OCI-M2 (cell line): Measurements from ENCODE around the gene EGR1.
"Not testable (repeated sequence)": the region's sequence is repeated elsewhere in the genome, so short reads cannot be mapped to it uniquely, and the experiment has no call there.

Source experiments
- DNase-seq: peaks from one replicate; lab custom pipeline; 2025; ENCODE audit not compliant: unreplicated experiment; lab: John Stamatoyannopoulos, UW

Gene EGR1

DNA sequence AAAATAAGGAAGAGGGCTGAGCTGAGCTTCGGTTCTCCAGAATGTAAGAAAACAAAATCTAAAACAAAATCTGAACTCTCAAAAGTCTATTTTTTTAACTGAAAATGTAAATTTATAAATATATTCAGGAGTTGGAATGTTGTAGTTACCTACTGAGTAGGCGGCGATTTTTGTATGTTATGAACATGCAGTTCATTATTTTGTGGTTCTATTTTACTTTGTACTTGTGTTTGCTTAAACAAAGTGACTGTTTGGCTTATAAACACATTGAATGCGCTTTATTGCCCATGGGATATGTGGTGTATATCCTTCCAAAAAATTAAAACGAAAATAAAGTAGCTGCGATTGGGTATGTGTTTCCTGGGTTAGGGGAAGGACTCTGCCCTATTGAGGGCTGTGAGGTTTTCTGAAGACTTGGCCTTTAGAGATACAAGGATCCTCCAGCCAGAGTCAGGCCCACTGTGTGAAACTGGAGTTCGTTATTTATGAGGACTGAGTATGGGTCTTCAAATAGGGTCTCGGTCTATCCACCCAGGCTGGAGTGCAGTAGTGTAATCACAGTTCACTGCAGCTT is 3.8 kb downstream of the EGR1 start:
- no peak for DNase-seq

DNA sequence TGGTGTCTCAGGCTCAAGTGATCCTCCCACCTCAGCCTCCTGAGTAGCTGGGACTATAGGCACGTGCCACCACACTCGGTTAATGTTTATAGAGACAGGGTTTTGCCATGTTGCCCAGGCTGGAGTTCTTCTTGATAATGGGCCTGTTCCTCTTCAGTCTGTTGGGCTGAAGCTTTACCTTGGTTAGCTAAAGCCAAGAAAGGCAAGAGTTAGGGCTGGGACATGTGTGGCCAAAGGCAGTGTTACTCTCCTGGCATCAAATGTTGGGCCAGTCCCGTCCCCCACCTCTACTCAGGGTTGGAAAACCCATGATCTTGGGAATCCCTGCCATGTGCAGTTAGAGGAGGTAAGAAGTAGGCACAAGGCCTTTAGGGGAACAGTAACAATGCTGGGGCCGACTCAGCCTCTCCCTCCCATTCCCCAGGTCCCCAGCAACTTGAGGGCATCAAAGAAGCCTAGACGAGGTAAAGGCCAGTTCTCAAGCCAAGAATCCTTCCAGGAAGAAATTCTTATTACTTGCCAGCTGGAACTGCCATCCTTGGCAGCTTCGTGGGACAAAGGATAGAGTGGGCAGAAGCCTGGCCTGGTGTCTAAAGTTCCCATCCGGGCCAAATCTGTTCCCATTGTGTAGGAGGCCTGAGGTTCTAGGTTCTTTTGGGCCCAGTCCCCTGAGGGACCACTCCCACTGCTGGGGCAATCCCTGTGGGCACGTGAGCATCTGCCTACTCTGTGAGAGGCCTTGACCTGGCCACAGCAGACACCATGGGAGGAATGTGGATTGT is 4.5 kb downstream of the EGR1 start:
- DNase-seq, result peak; percentile 58

DNA sequence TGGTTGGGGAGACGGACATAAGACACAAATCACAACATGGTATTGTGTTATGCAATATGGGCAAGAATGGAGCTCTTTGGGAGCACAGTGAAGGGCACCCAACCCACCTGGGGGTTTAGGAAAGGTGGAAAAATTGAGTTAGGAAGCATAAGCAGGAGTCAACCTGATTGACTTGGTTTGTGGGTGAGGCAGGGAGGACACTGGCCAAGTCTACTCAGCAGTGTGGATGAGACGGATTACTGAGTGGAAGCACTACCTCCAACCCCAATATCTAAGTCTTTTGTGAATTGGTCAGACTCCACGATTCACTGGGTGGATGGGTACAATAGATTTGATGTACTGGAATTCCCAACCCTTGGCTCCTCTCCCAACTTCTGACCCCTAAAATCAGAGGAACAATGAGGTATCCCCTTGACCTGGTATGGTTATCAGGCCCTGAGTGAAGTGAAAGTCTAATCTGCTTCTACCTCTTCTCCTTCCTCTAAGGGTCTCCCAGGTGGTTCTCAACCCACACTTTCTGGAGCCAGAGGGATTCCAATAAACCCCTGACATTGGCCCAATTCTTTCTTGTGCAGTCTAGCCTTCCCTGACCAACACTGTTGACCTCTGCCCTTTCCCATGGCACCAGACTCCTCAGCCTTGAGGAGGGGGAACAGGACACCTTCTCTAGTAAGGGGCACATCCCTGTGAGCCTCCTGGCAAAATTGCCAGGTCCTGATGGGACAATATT is 5.2 kb downstream of the EGR1 start:
- DNase-seq, result no peak

DNA sequence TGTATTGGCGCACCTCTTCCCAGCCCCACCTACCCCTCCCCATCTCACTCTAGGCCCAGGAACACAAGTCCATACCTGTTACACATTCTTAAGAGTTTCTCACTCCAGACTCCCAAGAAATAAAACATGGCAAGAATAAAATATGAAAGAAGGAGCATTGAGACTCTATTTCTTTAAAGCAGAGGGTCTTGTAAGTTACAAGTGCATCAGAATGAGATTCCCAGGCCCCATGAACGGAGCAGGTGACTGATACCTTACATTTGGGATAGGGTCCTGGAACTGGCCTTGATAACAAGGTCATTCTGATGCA is 5.7 kb downstream of the EGR1 start:
- DNase-seq, result no peak

DNA sequence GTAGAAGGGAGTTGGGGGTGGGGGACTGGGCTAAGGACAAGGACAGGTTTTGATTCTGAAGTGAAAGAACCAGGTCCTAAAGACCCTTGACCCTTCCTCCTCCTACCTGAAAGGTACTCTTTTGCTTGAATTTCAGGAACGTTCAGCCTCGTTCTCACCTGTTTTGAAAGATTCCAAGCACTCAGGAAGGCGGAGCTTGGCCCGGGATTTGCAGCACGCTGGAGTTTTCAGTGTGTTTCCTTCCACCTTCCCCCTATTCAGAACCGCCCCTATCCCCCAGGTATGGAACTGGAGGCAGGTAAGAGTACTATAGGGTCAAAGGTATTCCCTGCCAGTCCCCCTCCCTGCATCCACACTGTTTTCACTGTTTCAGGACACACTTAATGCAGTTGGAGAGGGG is 7.1 kb downstream of the EGR1 start:
- no peak for DNase-seq

DNA sequence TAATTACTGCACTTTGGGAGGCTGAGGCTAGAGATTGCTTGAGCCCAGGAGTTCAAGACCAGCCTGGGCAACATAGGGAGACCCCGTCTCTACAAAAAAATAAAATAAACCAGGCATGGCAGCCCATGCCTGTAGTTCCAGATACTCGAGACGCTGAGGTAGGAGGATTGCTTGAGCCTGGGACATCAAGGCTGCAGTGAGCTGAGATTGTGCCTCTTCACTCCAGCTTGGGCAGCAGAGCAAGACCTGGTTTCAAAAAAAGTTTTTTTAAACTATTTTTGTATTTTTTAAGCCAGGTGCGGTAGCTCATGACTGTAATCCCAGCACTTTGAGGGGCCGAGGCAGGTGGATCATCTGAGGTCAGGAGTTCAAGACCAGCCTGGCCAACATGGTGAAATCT is 7.9 kb downstream of the EGR1 start:
- not testable (repeated sequence) for DNase-seq

DNA sequence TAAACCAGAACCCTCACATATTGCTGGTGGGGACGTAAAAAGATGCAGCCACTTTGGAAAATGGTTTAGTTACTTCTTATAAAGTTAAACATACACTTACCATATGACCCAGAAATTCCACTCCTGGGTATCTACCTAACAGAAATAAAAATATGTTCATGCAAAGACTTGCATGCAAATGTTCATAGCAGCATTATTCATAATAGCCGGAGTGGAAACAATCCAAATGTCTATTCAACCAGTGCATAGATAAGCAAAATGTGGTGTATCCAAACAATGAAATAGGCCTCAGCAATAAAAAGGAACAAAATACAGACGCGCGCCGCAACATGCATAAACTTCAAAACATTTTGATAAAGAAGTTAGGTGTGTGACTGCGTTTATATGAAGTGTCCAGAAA is 11.6 kb downstream of the EGR1 start:
- no peak for DNase-seq

DNA sequence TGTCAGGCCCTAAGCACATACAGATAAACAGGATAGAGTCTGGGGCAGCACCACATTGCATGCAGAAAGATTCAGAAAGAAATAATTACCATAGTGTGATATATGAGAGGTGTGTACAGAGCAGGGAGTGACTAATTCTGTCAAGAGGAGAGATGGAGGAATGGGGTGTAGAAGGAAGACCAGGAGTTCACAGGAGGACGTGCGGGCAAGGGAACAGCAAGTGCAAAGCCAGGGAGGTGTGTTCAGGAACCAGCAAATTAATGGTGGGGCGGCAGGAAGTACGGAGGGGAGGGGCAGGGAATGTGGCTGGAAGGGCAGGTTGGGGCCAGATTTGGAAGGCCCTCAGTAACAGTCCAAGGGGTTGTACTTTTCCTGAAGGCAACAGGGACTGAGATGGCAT is 17.4 kb downstream of the EGR1 start:
- DNase-seq, result no peak

DNA sequence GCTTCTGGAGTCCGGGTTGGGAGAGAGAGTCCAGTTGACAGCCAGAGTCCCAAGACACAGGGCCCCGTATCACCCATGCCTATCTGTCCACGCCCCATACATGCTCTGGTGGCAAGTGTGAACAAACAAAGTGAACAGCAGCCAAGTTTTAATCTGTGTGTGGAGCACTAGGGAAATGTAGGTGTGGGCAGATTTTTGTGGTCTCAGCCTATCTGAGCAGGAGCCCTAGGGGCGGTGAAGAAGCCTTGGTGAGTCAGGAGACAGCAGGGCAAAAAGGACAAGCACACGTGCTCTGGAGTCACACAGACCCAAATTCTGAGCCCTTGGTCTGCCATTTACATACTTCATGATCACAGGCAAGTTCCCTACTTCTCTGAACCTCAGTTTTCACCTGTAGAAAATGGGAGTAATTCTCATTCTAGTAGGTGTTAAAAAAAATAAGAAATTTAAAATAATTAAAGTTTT is 23.2 kb downstream of the EGR1 start:
- no peak for DNase-seq

DNA sequence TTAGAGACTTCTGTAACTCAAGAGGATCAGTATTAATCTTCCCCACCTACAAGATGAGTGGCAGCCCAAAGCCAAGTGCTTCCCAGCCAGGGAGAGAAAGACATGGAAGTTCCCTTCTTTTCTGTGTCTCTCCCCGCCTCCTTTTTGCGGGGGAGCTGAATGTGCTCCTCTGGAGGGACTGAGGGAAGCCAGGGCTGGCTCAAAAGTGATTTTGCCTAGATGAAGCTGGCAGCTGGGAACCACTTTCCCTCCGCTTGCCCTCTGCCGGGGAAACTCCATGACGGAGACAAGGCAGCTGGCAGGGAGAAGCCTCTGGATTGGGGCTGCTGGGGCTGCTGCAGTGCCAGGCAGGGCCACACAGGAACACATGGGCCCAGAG is 24.4 kb downstream of the EGR1 start:
- DNase-seq, result no peak

DNA sequence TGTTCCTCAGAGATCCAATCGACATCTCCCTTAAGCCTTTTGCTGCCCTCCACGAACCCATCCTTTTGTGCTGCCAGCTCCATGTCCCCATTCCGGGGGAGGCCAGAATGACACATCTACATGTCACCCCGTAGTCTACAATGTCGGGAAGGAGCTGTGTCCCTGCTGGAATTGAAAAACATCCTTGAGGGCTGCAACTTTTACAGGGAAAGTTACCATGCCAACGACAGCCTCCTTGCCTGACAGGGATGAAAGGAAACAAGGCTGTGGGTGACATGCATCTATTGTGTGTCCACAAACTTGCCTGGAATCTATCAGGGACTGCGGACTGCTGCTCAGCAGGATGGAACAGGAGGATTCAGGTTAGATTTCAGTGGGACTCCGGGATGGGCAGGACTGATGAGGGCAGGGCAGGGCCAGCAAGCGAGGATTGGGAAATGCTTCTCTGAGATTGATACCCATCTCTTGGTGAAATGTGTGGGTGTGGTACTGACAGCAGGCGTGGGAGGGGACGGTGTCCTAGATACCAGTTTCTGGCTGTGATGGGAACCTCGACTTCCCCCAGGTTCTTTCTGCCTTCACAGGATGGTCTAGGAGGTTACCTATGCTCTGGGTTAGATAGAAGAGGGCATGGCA is 25.5 kb downstream of the EGR1 start:
- no peak for DNase-seq

DNA sequence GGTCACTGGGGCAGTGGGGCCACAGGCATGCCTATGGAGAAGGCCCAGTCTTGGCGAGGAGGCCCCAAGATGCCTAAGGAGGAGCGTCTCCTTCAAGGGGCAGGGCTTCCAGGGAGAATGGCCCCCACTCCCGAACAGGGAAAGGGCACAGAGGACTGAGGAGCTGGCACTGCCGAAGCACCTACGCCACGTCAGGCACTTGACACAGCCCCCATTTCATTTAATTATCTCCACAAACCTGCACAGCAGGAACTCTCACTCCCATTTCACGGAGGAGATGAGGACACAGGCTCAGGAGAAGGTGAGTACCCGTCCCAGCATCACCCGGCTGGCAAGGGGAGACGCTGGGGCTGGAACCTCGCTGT is 26.0 kb downstream of the EGR1 start:
- no peak for DNase-seq

DNA sequence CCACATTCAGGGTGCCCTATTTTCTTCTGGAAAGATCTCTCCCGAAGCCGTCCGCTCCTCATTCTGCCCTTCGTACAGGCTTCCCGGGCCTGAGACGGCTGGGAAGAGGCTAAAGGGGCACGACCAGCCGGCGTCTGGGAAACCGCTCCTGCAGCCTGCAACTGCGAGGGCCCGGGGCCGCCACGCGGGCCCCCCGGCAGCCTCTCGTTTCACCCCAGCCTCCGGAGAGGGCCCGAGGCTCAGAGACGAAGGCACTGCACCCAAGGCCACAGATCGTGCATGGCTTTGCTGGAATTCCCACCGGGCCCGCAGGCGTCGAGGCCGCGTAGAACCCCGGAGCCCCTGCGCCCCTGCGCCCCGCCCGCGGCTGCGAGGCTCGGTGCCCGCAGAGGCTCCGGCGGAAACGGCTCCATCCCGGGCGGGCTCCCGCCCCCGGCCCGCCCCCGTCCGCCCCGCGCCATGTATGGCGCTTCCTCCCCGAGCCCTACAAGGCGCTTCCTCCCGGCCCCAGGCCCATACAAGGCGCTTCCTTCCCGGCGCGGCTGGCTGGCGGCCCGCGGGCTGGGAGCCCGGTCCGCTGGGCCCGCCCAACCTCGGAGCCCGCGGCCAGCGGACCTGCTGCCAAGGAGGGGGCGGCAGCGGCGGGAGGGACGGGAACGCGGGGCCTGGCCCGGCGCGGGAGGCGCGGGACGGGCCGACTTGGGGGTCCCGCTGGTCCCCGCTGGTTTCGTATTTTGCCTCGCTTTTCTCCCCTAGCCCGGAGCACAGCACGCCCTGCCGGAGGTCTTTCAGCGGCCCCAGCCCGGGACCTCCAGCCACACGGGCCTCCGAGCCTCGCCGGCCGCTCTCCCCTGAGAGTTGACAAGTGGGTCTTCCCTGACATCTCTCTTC is 26.6 kb downstream of the EGR1 start:
- no peak for DNase-seq

DNA sequence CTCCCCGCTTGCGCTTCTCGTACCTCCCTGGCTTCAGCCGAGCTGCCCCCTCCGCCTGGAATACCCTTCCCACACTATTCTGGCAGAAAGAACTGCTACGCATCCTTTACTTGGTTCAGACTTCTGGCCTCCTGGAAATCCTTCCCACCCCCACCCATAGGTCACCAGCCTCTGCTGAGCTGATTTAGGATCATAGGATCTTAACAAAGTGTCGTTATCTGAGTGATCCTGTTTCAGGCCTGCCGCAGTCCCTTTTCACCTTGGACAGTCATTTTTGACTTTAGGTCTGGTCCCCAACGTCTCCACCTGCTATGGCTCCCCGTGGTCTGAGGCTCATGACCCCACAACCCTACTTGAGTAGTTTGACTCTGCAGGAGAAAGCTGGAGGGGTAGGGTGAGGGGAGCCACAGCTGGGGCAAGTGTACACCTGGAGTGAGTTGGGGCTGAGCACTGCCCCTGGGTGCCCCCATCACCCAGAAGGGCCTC is 27.3 kb downstream of the EGR1 start:
- DNase-seq, result no peak

DNA sequence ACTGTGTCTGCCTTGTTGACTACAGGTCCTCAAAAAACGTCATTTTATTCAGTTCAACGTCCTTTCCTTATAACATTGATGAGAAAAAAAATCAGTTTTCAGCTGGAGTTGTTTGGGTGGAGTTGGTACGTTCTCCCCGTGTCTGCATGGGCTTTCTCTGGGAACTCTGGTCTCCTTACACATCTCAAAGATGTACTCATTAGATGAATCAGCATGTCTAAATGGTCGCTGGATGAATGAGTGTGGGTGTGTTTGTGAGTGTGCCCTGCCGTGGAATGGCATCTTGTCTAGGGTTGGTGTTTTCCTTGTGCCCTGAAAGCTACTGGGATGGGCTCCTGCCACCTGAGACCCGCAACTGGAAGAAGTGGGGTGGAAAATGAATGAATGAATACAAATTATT is 30.1 kb downstream of the EGR1 start:
- DNase-seq, result no peak

DNA sequence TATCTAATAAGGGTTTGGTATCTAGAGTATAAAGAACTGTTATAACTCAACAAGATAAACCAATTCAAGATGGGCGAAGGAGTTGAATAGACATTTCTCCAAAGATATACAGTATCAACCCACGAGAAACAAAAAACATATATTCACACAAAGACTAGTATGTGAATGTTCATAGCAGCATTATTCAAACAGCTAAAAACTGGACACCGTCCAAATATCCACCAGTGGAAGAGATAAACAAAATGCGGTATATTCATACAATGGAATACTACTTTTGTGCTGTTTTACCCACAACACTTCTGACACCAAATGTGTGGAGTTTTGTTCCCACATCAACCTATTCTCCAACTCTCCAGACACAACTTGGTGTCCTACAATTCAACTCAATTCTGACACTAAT is 33.1 kb downstream of the EGR1 start:
- DNase-seq, result no peak

DNA sequence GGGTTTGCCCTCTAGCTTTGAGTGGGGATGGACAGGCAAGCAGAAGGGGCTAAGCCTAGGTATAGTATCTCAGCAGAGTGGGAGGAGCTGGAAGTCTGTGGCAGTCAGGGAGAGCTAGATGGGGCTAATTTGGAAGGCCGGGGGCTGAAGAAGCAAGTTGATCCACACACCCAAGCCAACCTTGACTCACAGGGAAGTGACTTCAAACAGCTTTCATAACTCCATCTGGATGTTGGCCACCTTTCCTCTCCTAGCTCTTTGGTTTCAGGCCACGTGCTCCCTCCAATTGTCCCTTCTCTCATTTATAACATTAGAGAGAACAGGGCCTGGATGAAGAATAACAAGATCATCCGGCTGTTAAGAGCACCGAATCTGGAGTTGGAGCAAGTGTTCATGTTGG is 36.8 kb downstream of the EGR1 start:
- DNase-seq, result no peak

DNA sequence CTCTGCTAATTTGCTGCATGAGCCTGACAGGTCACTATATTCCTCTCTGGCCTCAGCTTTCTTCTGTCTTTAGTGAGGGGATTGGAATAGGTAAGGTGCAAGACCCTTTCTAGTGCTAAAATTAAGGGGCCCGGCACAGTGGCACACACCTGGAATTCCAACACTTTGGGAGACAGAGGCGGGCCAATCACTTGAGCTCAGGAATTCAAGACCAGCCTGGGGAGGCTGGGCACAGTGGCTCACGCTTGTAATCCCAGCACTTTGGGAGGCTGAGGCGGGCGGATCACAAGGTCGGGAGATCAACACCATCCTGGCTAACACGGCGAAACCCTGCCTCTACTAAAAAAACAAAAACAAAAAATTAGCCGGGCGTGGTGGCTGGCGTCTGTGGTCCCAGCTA is 37.2 kb downstream of the EGR1 start:
- DNase-seq, result no peak

DNA sequence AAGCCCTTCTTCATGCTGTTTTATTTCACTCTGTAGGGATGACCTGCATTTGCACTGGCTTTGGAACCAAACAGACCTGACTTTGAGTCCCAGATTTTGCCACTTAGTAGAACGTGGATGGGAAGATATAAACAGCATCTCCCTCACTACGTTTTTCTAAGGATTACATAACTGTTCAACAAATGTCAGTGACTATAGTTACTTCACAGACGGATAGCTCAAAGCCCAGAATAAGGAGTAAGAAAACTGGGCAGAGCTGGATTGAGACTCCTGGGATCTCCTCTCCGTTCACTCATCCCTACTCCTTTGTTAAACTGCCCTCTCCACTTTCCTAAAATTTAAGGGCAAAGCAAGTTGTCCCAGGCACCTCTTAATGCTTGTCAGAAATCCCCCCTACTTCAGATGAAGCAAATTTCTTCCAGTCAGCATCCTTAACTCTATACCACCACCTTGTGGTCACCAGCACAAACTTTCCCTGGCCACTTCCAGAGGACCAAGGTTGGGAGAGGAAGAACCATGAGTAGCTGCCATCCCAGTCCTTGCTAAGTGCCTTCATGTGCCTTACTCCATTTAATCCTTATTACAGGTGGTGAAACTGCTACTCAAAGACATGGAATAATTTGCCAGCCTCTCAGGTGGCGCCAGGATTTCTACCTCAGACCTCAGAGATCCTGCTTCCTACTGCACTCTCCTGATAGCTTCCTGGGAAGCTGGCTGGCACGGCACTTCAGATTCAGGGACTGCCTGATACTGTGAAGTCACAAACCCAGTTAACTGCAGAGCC is 38.4 kb downstream of the EGR1 start:
- no peak for DNase-seq

DNA sequence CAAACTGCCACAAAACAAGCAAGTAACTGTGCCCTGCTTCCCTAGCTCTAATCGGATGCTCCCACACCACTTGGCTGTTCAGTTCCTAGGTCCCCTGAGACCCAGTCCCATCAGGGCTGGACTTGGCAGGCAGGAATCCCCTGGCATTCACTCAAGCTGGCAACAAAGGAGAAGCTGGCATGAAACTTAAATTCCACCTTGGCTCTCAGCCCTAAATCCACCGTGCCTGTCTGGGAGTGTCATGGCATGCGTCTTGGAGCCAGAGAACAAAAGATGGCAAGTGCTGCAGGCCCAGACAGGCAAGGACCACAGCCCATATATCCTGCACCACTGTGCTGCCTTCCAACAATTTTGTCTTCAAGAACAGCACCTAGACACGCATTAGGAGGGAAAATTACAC is 39.5 kb downstream of the EGR1 start:
- DNase-seq, result no peak
